GM10248 (cell line): Measurements from ENCODE around the gene ATG5.
A peak's percentile ranks its signal among the peaks of the same experiment; 100 is the strongest.

ENCODE experiments used
- CTCF ChIA-PET: fragments of 300-600 bp; sonication (Branson Sonifier 250); formaldehyde crosslinking; extraction: SDS; loops from one replicate; lab custom pipeline; 2021; ENCODE audit warnings: antibody characterized with exemption; lab: Yijun Ruan, JAX
- POLR2A ChIA-PET: fragments of 350-650 bp; sonication (Branson Sonifier 250); formaldehyde crosslinking; extraction: SDS; loops from one replicate; lab custom pipeline; 2020; ENCODE audit warnings: antibody characterized with exemption; lab: Yijun Ruan, JAX
- DNase-seq: peaks from one replicate; pipeline ENCODE4 v3.0.0; 2012; ENCODE audit errors: extremely low spot score
- CTCF ChIP-seq: IDR thresholded peaks from 2 replicates; pipeline ENCODE4 v1.5.1; 2012; ENCODE audit warnings: mild to moderate bottlenecking, low read depth; ENCODE audit errors: extremely low read depth, missing control alignments, control extremely low read depth

The ATG5 gene

DNA sequence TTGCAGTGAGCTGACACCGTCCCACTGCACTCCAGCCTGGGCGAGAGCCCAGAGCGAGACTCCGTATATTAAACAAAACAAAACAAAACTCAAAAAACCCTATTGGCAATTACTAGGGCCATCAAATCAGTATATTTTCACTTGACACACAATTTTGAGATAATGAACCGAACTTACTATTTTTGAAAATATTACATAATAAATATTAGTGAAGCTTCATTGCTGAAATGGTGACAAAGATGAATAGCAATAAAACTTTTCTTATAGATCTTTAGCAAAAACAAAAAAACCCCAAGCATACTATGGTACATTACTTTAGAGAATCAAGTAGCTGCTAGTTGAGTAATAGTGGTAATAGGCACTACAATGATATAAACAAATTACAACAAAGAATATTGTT lies 113.0 kb downstream of the ATG5 start:
- no peak for DNase-seq
- TF ChIP-seq CTCF = no peak
- ChIA-PET POLR2A (no interaction called here), CTCF (interaction anchor here (0.8 to 5.8 kb wide), 5 partner anchors 9 to 119 kb away, joined by 3 to 41 read pairs (median 6); no protein-coding TSS in a partner anchor)

DNA sequence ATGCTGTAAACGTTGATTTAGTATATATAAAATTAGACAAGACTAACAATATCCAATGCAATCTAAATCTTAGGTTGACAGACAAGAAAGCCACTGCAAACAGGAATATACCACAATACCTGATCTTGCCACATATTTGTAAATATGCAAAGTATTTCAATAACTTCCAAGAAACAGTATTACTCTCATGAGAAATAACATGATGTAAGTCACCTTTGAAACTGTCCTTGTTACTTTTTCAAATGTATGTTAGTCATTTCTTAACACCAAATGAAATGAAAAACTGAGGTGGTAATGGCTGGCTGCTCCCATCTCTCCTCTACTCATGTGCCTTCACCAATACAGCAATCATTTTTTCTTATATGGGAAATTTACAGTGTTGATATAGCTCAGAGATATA lies 118.7 kb downstream of the ATG5 start:
- CTCF ChIA-PET = interaction anchor here (0.7 to 1.8 kb wide), 6 partner anchors 9 to 730 kb away, joined by 3 to 10 read pairs (median 4); no protein-coding TSS in a partner anchor
- DNase-seq = peak; percentile 17
- POLR2A ChIA-PET = no interaction called here
- TF ChIP-seq CTCF = no peak

GRCh38 chr6:106204961-106205360 lies 120.6 kb downstream of the ATG5 start:
- no peak for DNase-seq
- POLR2A ChIA-PET = no interaction called here
- TF ChIP-seq CTCF = no peak
- CTCF ChIA-PET = interaction anchor here (0.7 to 1.2 kb wide), 3 partner anchors 12 to 18 kb away, joined by 3 to 5 read pairs (median 3); no protein-coding TSS in a partner anchor

DNA sequence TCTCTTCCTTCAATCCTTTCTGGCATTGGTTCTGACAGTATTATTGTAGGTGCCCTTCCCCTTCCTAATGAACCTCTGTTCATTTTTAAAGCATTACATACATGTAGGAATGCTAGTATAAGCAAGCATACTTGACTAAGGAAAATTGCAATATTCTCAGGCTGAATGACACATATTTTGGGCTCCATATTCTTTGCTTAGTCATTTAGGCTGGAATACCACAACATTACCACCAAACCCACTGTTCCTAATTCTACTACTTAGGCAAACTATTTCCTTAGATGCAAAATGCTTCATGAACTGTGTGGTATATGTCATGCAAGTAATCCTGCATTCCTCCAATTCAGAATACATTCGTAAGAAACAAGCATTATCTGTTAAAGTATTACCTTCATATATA lies 125.6 kb downstream of the ATG5 start:
- DNase-seq = no peak
- ChIA-PET POLR2A (no interaction called here), CTCF (interaction anchor here (1.0 to 1.9 kb wide), 4 partner anchors 10 to 768 kb away, joined by 3 to 5 read pairs (median 3); no protein-coding TSS in a partner anchor)
- TF ChIP-seq CTCF = no peak

DNA sequence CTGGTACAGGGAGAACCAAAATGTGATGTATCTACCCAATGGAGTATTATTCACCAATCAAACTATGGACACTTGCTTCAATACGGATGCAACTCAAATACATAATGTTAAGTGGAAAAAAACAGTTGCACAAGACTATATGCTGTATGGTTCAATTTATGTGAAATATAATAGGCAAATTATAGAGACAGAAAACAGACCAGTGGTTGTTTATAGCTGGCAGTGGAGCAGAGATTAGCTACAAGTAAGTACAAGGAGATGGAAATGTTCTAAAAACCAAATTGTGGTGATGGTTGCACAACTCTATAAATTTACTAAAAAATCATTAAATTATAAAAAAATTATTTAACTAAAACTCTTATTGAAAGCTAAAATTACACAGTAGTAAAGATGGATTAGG lies 126.2 kb downstream of the ATG5 start:
- no peak for DNase-seq
- ChIA-PET CTCF (interaction anchor here (0.8 to 1.9 kb wide), 7 partner anchors 9 to 768 kb away, joined by 3 to 8 read pairs (median 3); no protein-coding TSS in a partner anchor), POLR2A (no interaction called here)
- TF ChIP-seq CTCF = no peak

DNA sequence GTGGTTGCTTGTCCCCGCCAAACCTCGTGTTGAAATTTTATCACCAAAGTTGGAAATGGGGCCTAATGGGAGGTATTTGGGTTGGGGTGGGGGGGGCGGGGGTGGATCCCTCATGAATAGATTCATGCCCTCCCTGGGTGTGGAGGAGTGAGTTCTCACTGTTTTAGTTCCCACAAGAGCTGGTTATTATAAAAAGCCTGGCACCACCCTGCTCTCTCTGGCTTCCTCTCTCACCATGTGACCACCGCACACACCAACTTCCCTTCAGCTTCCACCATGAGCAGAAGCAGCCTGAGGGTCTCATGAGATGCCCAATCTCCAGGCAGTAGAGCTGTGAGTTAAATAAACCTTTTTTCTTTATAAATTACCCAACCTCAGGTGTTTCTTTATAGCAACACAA lies 128.1 kb downstream of the ATG5 start:
- ChIA-PET CTCF (interaction anchor here (1.5 to 1.7 kb wide), 3 partner anchors 9 to 12 kb away, joined by 4 to 8 read pairs (median 7); no protein-coding TSS in a partner anchor), POLR2A (no interaction called here)
- no peak for DNase-seq
- no peak for TF ChIP-seq CTCF
